H1 (cell line): ENCODE results near the gene CD52. TPM values are rescaled to one million over a fixed set of nuclear protein-coding genes. Genes with fewer than 3 reads are reported as not detected.

Experiments
- CTCF ChIA-PET: fragments of 300-600 bp; sonication (Branson Sonifier 250); formaldehyde crosslinking; loops from one replicate; lab custom pipeline; 2021; ENCODE audit not compliant: partially characterized antibody; lab: Charles Lee
- POLR2A ChIA-PET: fragments of 300-600 bp; sonication (Branson Sonifier 250); formaldehyde crosslinking; loops from one replicate; lab custom pipeline; 2021; ENCODE audit warnings: inconsistent platforms; ENCODE audit not compliant: partially characterized antibody; lab: Charles Lee
- DNase-seq, 2 experiments: peaks; one replicate each; pipeline versions ENCODE4 v3.0.0 to v3.0.0-alpha.2; 2010 to 2022; ENCODE audit warnings: low spot score in 2 of 2, low read depth in 1 of 2, mixed read lengths in 1 of 2
- FAIRE-seq: peaks from 2 replicates; lab custom pipeline; 2011; peaks lifted over from hg19 to GRCh38; lab: Jason Lieb, UNC
- H2AFZ ChIP-seq: 2 replicates; pipeline ENCODE4 v1.8.1; 2012; ENCODE audit warnings: low read length, inconsistent platforms
- H2AK5ac ChIP-seq: 2 replicates; pipeline ENCODE4 v1.6.1; 2013; ENCODE audit warnings: low read depth, low read length
- H2BK120ac ChIP-seq: replicated peaks from 2 replicates; pipeline ENCODE3; 2013; ENCODE audit warnings: low read depth, low read length, inconsistent platforms
- H2BK12ac ChIP-seq: 2 replicates; pipeline ENCODE4 v1.6.1; 2013; ENCODE audit warnings: low read depth, low read length
- H2BK15ac ChIP-seq: 2 replicates; pipeline ENCODE4 v1.6.1; 2013; ENCODE audit warnings: low read length
- H2BK20ac ChIP-seq: 2 replicates; pipeline ENCODE4 v1.6.1; 2013; ENCODE audit warnings: low read length
- H2BK5ac ChIP-seq: 2 replicates; pipeline ENCODE4 v1.6.1; 2013; ENCODE audit warnings: low read depth, low read length
- H3K14ac ChIP-seq: 2 replicates; pipeline ENCODE4 v1.6.1; 2013; ENCODE audit warnings: inconsistent platforms; ENCODE audit not compliant: insufficient read length
- H3K18ac ChIP-seq: 2 replicates; pipeline ENCODE4 v1.6.1; 2013; ENCODE audit warnings: low read length; ENCODE audit errors: extremely low read depth
- H3K23ac ChIP-seq: 2 replicates; pipeline ENCODE4 v1.6.1; 2013; ENCODE audit warnings: inconsistent platforms; ENCODE audit not compliant: insufficient read length
- H3K23me2 ChIP-seq: 2 replicates; pipeline ENCODE4 v1.6.1; 2013; ENCODE audit warnings: low read depth, low read length
- H3K27ac ChIP-seq: 2 replicates; pipeline ENCODE4 v1.6.1; 2011; ENCODE audit warnings: low read depth, low read length, inconsistent platforms
- H3K27me3 ChIP-seq, 4 experiments: replicated peaks in 1 of 4; 1 replicate in 1 of 4; 2 replicates in 3 of 4; pipeline versions ENCODE4 v1.6.1 to v1.8.1; 2011 to 2013; ENCODE audit warnings: low read length in 3 of 4, mild to moderate bottlenecking in 3 of 4, inconsistent platforms in 2 of 4, mixed read lengths in 2 of 4, moderate library complexity in 1 of 4; ENCODE audit not compliant: control insufficient read depth in 3 of 4, insufficient read depth in 3 of 4; ENCODE audit errors: extremely low read depth in 1 of 4
- H3K36me3 ChIP-seq, 4 experiments: 2 replicates each; pipeline versions ENCODE4 v1.6.1 to v1.8.1; 2011 to 2013; ENCODE audit warnings: mild to moderate bottlenecking in 4 of 4, low read length in 3 of 4, moderate library complexity in 2 of 4, control low read depth in 1 of 4, inconsistent platforms in 1 of 4; ENCODE audit not compliant: insufficient read depth in 4 of 4, control insufficient read depth in 2 of 4
- H3K4ac ChIP-seq: replicated peaks from 2 replicates; pipeline ENCODE3; 2013; ENCODE audit warnings: low read length, low read depth, mixed read lengths, inconsistent platforms; ENCODE audit not compliant: insufficient read length
- H3K4me1 ChIP-seq, 4 experiments: replicated peaks in 1 of 4; 1 replicate in 1 of 4; 2 replicates in 3 of 4; pipeline versions ENCODE4 v1.6.1 to v1.8.1; 2011 to 2013; ENCODE audit warnings: low read length in 3 of 4, inconsistent platforms in 2 of 4, mixed read lengths in 1 of 4; ENCODE audit not compliant: insufficient read depth in 4 of 4, control insufficient read depth in 3 of 4
- H3K4me2 ChIP-seq, 2 experiments: 2 replicates each; pipeline versions ENCODE4 v1.6.1 to v1.8.1; 2011 to 2013; ENCODE audit warnings: low read depth in 2 of 2, low read length in 2 of 2, control low read depth in 1 of 2, inconsistent platforms in 1 of 2, mild to moderate bottlenecking in 1 of 2; ENCODE audit not compliant: insufficient read depth in 1 of 2
- H3K4me3 ChIP-seq, 4 experiments: fragments of 200-600, 300-600 bp in 1 of 4; sonication (generic), shearing (Covaris generic), sonication (Bioruptor Twin) in 1 of 4; 2 replicates each; pipeline versions ENCODE4 v1.5.1 to v1.8.1; 2011 to 2016; ENCODE audit warnings: low read length in 4 of 4, low read depth in 3 of 4, control low read depth in 2 of 4, inconsistent platforms in 2 of 4, mild to moderate bottlenecking in 2 of 4, mixed read lengths in 1 of 4, moderate library complexity in 1 of 4; ENCODE audit not compliant: insufficient read depth in 2 of 4; ENCODE audit errors: extremely low read depth in 1 of 4
- H3K56ac ChIP-seq: replicated peaks from 2 replicates; pipeline ENCODE3; 2013; ENCODE audit warnings: low read depth, mild to moderate bottlenecking, mixed read lengths, low read length, inconsistent platforms; ENCODE audit not compliant: insufficient read length
- H3K79me1 ChIP-seq: 2 replicates; pipeline ENCODE4 v1.6.1; 2013; ENCODE audit warnings: low read depth, low read length, control low read depth
- H3K79me2 ChIP-seq, 2 experiments: 2 replicates each; pipeline versions ENCODE4 v1.6.1 to v1.8.1; 2012 to 2013; ENCODE audit warnings: low read length in 2 of 2, mild to moderate bottlenecking in 2 of 2, inconsistent platforms in 1 of 2; ENCODE audit not compliant: insufficient read depth in 2 of 2, control insufficient read depth in 1 of 2
- H3K9ac ChIP-seq, 4 experiments: replicated peaks in 1 of 4; 1 replicate in 1 of 4; 2 replicates in 3 of 4; pipeline versions ENCODE4 v1.6.1 to v1.8.1; 2011 to 2013; ENCODE audit warnings: low read depth in 3 of 4, low read length in 3 of 4, control low read depth in 2 of 4, mild to moderate bottlenecking in 2 of 4, moderate library complexity in 2 of 4, inconsistent platforms in 1 of 4; ENCODE audit errors: extremely low read depth in 1 of 4
- H3K9me3 ChIP-seq, 2 experiments: 2 replicates each; pipeline versions ENCODE4 v1.6.1 to v1.8.1; 2012 to 2013; ENCODE audit warnings: mild to moderate bottlenecking in 2 of 2, moderate library complexity in 2 of 2, control low read depth in 1 of 2, inconsistent platforms in 1 of 2, low read depth in 1 of 2, low read length in 1 of 2, mixed read lengths in 1 of 2; ENCODE audit not compliant: insufficient read depth in 2 of 2
- H4K20me1 ChIP-seq, 2 experiments: replicated peaks in 1 of 2; 2 replicates each; pipeline versions ENCODE3 to v1.8.1; 2011 to 2013; ENCODE audit warnings: inconsistent platforms in 2 of 2, low read length in 2 of 2, mild to moderate bottlenecking in 1 of 2; ENCODE audit not compliant: insufficient read depth in 2 of 2, control insufficient read depth in 1 of 2
- H4K5ac ChIP-seq: 2 replicates; pipeline ENCODE4 v1.6.1; 2013; ENCODE audit warnings: low read length, low read depth, mixed read lengths, inconsistent platforms; ENCODE audit not compliant: insufficient read length
- H4K8ac ChIP-seq: 2 replicates; pipeline ENCODE4 v1.8.0; 2013; ENCODE audit warnings: mild to moderate bottlenecking, moderate library complexity, low read length, inconsistent platforms; ENCODE audit not compliant: insufficient read depth; ENCODE audit errors: extremely low read depth
- H4K91ac ChIP-seq: replicated peaks from 2 replicates; pipeline ENCODE3; 2013; ENCODE audit warnings: low read length, mixed read lengths, inconsistent platforms; ENCODE audit not compliant: insufficient read length
- BACH1 ChIP-seq: IDR thresholded peaks from 2 replicates; pipeline ENCODE4 v1.6.1; 2012; ENCODE audit warnings: low read length, improper control_type of control experiment
- BRCA1 ChIP-seq: IDR thresholded peaks from 2 replicates; pipeline ENCODE4 v1.6.1; 2012; ENCODE audit warnings: low read depth, low read length, improper control_type of control experiment
- KDM5A ChIP-seq: fragments of 200-600 bp; IDR thresholded peaks from 2 replicates; pipeline ENCODE4 v1.7.1; 2012; ENCODE audit warnings: mild to moderate bottlenecking, low read length, inconsistent platforms, mixed read lengths
- TAF1 ChIP-seq: IDR thresholded peaks from 2 replicates; pipeline ENCODE4 v1.6.1; 2011; ENCODE audit warnings: mild to moderate bottlenecking, low read depth, low read length
- WGBS, 2 experiments: shearing (Covaris generic) in 1 of 2; methylation state at CpG; one replicate each; pipeline versions ENCODE4 v1.1.6 to v1.1.7; 2013 to 2015; ENCODE audit warnings: low lambda C conversion rate in 2 of 2, mixed read lengths in 2 of 2, inconsistent platforms in 1 of 2, low coverage in 1 of 2, missing lambda C conversion rate in 1 of 2; ENCODE audit not compliant: insufficient replicate concordance in 2 of 2, insufficient coverage in 1 of 2, insufficient read length in 1 of 2; ENCODE audit errors: extremely low coverage in 1 of 2, missing lambda C conversion rate in 1 of 2; 5-methylcytosine and 5-hydroxymethylcytosine counted together
- polyA plus RNA-seq, 7 experiments: library from polyadenylated mRNA; depleted of rRNA in 3 of 7; stranded (reverse) in 5 of 7; unstranded in 2 of 7; fragments of >200 nt in 5 of 7; fragments of 200-250 nt in 2 of 7; gene quantifications; 1 replicate in 5 of 7; 2 replicates in 1 of 7; 4 replicates in 1 of 7; pipeline versions ENCODE4 v1.2.1 to v1.2.3, GENCODE V29; 2011 to 2013; ENCODE audit warnings: missing spikeins in 2 of 7, mixed read lengths in 2 of 7
- total RNA-seq: library from RNA; stranded (reverse); fragmentation: NEBNext Ultra II Directional; extraction: Animal tissue kit (Norgen Biotek cat#: 25700); gene quantifications from 2 replicates; pipeline ENCODE4 v1.2.1, GENCODE V29; 2021

CD52 gene
- total and polyA plus RNA-seq, 2 of the 8 experiments (the other 6 are each of a cell fraction or from before 2014, with no cell fraction given): 2.4 to 3.1 TPM

- ChIA-PET CTCF (interaction anchor here (0.6 to 57.0 kb wide), 10 partner anchors 3 to 798 kb away, joined by 3 to 1530 read pairs (median 6); partner anchors contain the start of genes CD52, SH3BGRL3 and UBXN11), POLR2A (interaction anchor here (0.9 to 2.4 kb wide), 13 partner anchors 8 to 129 kb away, joined by 3 to 14 read pairs (median 4); partner anchors contain the start of genes CD52 and SH3BGRL3)
- H4K8ac ChIP-seq: no peak overlapping the region
- no peak overlapping the region for H4K5ac ChIP-seq
- peaks cover 0 to 27% (median 18%) of the 10 kb centered on the region in 4 experiments; a peak in 6 of 7 replicates for H3K4me1 ChIP-seq
- H2BK5ac ChIP-seq: peak overlapping the region; percentile 81
- no peaks in the 10 kb centered on the region for H3K27me3 ChIP-seq
- H3K4me2 ChIP-seq: peak overlapping the region; percentile 9 to 30; a peak in 2 of 4 replicates
- no peak overlapping the region for H3K27ac ChIP-seq
- DNase-seq: no peak
- whole genome bisulfite sequencing, 2 experiments: 59% methylated on average over 11 of the region's 11 CpGs; no CpG with 5 or more reads in 1 of the 2 experiments
- FAIRE-seq: no peak
- no peaks in the 10 kb centered on the region for H3K79me1 ChIP-seq
- peak overlapping the region; percentile 92; the same call in 1 of the 2 replicates for H2BK15ac ChIP-seq
- no peak overlapping the region for H2BK120ac ChIP-seq
- H2BK12ac ChIP-seq: peak overlapping the region; percentile 96; the same call in 1 of the 2 replicates
- H2BK20ac ChIP-seq: peak overlapping the region; percentile 98
- no peak overlapping the region for H3K14ac ChIP-seq
- no peak overlapping the region for H3K56ac ChIP-seq
- H4K91ac ChIP-seq: peak overlapping the region; percentile 81
- H3K23ac ChIP-seq: no peak overlapping the region
- H3K9ac ChIP-seq: no peak overlapping the region
- H3K4ac ChIP-seq: peak overlapping the region; percentile 4
- H3K4me3 ChIP-seq: no peak overlapping the region
- H2AFZ ChIP-seq: no peak overlapping the region
- H3K79me2 ChIP-seq: no peaks in the 10 kb centered on the region
- peak overlapping the region; percentile 71 for H3K18ac ChIP-seq
- peaks cover 0 to 2% of the 10 kb centered on the region in 2 experiments for H4K20me1 ChIP-seq
- no peaks in the 10 kb centered on the region for H3K36me3 ChIP-seq
- no peak for TF ChIP-seq TAF1
- TF ChIP-seq BACH1: no peak
- TF ChIP-seq BRCA1: no peak
- no peak for TF ChIP-seq KDM5A
- no peak overlapping the region for H2AK5ac ChIP-seq
- H3K9me3 ChIP-seq: no peaks in the 10 kb centered on the region
- H3K23me2 ChIP-seq: no peaks in the 10 kb centered on the region; the same call in 1 of the 2 replicates
Observed at GRCh38 chr1:26290122-26290881, 27.5 kb upstream of the CD52 start.
